SK-N-MC (cell line): Measurements from ENCODE around the gene TNIP1.

Experiments
- FOXP2 ChIP-seq: optimal IDR thresholded peaks from 2 replicates; pipeline ENCODE3; 2011; ENCODE audit warnings: mild to moderate bottlenecking, moderate library complexity; ENCODE audit not compliant: insufficient read depth; ENCODE audit errors: extremely low read length, control extremely low read depth
- POLR2AphosphoS5 ChIP-seq: IDR thresholded peaks from 2 replicates; pipeline ENCODE4 v1.6.1; 2012; ENCODE audit warnings: mild to moderate bottlenecking, low read depth, low read length, borderline replicate concordance

DNA sequence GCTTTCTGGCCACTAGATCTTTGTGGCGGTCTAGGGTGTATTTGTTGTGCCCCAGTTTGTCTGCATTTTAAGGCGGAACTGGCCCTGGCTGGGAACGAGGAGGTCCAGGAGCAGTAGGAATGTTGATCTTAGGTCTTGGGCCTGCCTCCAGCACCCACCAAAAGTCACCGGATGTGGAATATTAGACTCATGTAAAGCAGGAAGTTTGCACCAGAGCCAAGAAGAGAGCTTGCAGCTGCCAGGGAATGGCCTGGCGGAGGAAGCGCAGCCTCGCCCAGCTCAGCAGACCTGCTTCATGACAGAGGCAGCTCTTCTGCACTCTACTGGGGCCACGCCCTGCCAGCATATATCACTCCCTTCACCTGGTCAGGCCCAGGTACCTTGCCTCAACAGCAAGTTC, 57.2 kb downstream of the TNIP1 start:
- TF ChIP-seq FOXP2 (no peak), POLR2AphosphoS5 (no peak)
